ENCODE results near the gene PHOSPHO2.

PHOSPHO2 gene

DNA sequence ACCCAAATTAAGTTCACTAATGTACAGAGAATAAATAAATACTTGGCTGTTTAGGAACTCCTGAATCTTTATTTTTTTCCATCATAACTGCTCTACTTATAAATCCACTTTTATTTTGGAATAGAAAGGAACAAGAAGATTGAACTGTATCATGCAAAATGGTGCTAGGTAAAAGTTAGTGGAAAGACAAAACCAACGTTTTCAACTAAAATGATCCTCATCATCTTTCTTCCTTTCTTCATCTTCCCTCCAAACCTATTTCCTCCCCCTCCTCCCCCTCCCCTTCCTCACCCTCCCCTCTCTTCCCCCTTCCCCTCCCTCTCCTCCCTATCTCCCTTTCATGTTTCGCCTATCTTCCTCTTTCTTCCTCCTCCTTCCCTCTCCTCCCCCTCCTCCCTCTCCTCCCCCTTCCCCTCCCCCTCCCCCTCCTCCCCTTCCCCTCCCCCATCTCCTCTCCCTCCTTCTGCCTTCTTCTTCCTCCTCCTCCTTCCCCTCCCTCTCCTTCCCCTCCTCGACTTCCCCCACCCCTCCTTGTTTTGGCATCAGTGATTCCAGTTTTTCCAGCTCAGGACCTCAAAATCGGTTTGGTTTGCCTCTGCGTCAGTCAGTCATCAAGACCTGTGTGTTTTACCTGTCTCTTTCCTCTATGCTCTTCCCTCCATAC is 44.4 kb downstream of the PHOSPHO2 start:
- TF ChIP-seq, protein P1, sequence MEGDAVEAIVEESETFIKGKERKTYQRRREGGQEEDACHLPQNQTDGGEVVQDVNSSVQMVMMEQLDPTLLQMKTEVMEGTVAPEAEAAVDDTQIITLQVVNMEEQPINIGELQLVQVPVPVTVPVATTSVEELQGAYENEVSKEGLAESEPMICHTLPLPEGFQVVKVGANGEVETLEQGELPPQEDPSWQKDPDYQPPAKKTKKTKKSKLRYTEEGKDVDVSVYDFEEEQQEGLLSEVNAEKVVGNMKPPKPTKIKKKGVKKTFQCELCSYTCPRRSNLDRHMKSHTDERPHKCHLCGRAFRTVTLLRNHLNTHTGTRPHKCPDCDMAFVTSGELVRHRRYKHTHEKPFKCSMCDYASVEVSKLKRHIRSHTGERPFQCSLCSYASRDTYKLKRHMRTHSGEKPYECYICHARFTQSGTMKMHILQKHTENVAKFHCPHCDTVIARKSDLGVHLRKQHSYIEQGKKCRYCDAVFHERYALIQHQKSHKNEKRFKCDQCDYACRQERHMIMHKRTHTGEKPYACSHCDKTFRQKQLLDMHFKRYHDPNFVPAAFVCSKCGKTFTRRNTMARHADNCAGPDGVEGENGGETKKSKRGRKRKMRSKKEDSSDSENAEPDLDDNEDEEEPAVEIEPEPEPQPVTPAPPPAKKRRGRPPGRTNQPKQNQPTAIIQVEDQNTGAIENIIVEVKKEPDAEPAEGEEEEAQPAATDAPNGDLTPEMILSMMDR (IDR thresholded peaks at IDR 0.05), result no peak
- no peaks in the 10 kb centered on the region for H3K79me2 ChIP-seq
- H3K4me2 ChIP-seq (ENCODE audit: low read length), result no peak overlapping the region
- H3K36me3 ChIP-seq (ENCODE audit: control insufficient read depth, insufficient read depth, low read length), result no peaks in the 10 kb centered on the region
- no peak overlapping the region for H2AFZ ChIP-seq
- peaks cover 8% of the 10 kb centered on the region for H3K4me1 ChIP-seq
- no peak overlapping the region for H3K27ac ChIP-seq
- no peak overlapping the region for H3K9ac ChIP-seq
- H3K9me3 ChIP-seq (ENCODE audit: control insufficient read depth, low read length), result no peaks in the 10 kb centered on the region
- no peaks in the 10 kb centered on the region for H3K27me3 ChIP-seq (ENCODE audit: control insufficient read depth, insufficient read depth, low read length)
- no peak overlapping the region for H3K4me3 ChIP-seq (ENCODE audit: low read depth, low read length)

DNA sequence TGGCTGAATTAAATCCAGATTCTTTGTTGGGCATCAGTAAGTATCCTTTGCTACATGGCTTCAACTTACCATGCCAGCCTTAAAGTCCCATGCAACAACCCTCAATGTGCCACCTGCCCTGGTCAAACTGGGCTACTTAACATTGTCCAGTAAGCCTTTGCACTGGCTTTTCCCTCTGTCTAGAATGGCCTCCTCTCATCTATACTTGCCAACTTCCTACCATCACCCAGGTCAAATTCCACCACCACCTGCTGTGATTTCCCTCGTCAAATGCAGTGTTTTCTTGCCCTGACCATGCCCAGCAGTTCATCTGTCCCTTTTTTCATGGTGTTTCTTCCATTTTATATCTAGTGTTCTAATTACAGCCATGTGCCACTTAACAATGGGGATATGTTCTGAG is 45.1 kb downstream of the PHOSPHO2 start:
- H3K9me3 ChIP-seq (ENCODE audit: control insufficient read depth, low read length), result no peaks in the 10 kb centered on the region
- TF ChIP-seq, protein P1 (IDR thresholded peaks at IDR 0.05), result no peak
- H3K27me3 ChIP-seq (ENCODE audit: control insufficient read depth, insufficient read depth, low read length), result no peaks in the 10 kb centered on the region
- peaks cover 8% of the 10 kb centered on the region for H3K4me1 ChIP-seq
- H3K27ac ChIP-seq, result no peak overlapping the region
- no peak overlapping the region for H3K9ac ChIP-seq
- H2AFZ ChIP-seq, result no peak overlapping the region
- H3K36me3 ChIP-seq (ENCODE audit: control insufficient read depth, insufficient read depth, low read length), result no peaks in the 10 kb centered on the region
- H3K4me2 ChIP-seq (ENCODE audit: low read length), result no peak overlapping the region
- no peaks in the 10 kb centered on the region for H3K79me2 ChIP-seq
- H3K4me3 ChIP-seq (ENCODE audit: low read depth, low read length), result no peak overlapping the region

DNA sequence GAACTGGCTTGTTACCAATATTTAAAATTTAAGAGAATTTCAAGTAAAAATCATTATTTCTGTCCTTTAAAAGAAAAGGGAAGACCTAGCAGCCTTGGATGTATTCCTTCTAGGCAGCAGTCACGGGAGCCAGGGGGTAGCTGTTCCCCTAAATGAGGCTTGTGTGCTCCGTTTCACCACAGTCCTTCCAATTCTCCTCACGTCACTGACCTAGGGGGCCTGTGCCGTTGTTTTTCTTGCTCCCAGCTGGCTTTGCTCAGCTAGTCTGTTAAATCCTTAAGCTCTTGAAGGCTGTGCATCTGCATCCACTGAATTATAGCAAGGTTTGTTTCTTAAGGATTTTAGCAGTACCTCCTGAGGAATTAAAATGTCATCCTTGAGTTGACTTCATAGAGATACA is 49.3 kb downstream of the PHOSPHO2 start:
- Histone ChIP-seq H3K4me1 (no peaks in the 10 kb centered on the region), H3K9me3 (ENCODE audit: control insufficient read depth, low read length) (no peaks in the 10 kb centered on the region), H2AFZ (no peak overlapping the region), H3K36me3 (ENCODE audit: control insufficient read depth, insufficient read depth, low read length) (no peaks in the 10 kb centered on the region), H3K79me2 (no peaks in the 10 kb centered on the region), H3K4me2 (ENCODE audit: low read length) (no peak overlapping the region), H3K9ac (no peak overlapping the region), H3K4me3 (ENCODE audit: low read depth, low read length) (no peak overlapping the region), H3K27ac (no peak overlapping the region), H3K27me3 (ENCODE audit: control insufficient read depth, insufficient read depth, low read length) (no peaks in the 10 kb centered on the region)
- TF ChIP-seq, protein P1 (IDR thresholded peaks at IDR 0.05), result no peak

DNA sequence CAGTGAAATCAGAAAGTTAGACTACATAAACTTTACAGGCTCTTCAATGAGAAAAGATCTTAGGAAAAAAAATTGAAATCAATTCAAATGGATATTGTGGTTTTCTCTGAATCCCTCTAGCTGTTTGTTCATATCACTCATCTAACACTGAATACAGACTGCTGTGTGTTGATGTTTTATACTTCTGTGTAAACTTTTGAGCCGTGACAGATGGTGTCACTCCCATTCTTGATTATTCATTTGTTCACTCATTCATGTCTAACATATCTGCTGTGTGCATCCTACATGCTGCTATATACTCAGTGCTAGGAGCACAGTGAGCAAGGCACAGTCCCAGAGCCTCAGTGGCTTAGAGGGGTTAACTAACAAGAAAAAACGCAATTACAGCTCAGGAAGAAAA is 52.0 kb downstream of the PHOSPHO2 start:
- Histone ChIP-seq H3K79me2 (no peaks in the 10 kb centered on the region), H3K4me1 (no peaks in the 10 kb centered on the region), H3K4me2 (ENCODE audit: low read length) (no peak overlapping the region), H3K9ac (no peak overlapping the region), H3K9me3 (ENCODE audit: control insufficient read depth, low read length) (no peaks in the 10 kb centered on the region), H3K4me3 (ENCODE audit: low read depth, low read length) (no peak overlapping the region), H3K36me3 (ENCODE audit: control insufficient read depth, insufficient read depth, low read length) (no peaks in the 10 kb centered on the region), H3K27ac (no peak overlapping the region), H2AFZ (no peak overlapping the region), H3K27me3 (ENCODE audit: control insufficient read depth, insufficient read depth, low read length) (no peaks in the 10 kb centered on the region)
- TF ChIP-seq, protein P1 (IDR thresholded peaks at IDR 0.05), result no peak

DNA sequence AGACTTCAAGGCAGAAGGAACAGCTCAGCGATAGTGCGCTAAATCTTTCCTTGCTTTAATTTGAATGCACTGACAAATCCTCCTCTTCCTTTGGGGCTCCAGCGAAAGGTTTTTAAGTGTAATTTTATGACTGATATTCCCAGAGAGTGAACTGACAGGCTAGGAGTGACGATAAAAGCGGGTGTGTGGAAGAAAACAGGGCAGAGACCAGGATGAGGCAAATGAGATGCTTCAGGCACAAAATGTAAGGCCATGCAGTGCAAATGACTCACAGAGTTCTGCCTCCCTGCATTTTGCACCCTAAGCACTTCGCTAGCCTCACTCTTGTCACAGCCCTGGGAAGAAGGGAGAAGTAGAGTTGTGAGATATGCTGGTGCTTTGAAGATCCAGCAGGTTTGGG is 54.0 kb downstream of the PHOSPHO2 start:
- H3K27me3 ChIP-seq (ENCODE audit: control insufficient read depth, insufficient read depth, low read length), result no peaks in the 10 kb centered on the region
- H3K36me3 ChIP-seq (ENCODE audit: control insufficient read depth, insufficient read depth, low read length), result no peaks in the 10 kb centered on the region
- H3K9me3 ChIP-seq (ENCODE audit: control insufficient read depth, low read length), result no peaks in the 10 kb centered on the region
- no peaks in the 10 kb centered on the region for H3K79me2 ChIP-seq
- TF ChIP-seq, protein P1 (IDR thresholded peaks at IDR 0.05), result no peak
- H3K27ac ChIP-seq, result no peak overlapping the region
- H3K4me2 ChIP-seq (ENCODE audit: low read length), result no peak overlapping the region
- H2AFZ ChIP-seq, result no peak overlapping the region
- no peaks in the 10 kb centered on the region for H3K4me1 ChIP-seq
- H3K9ac ChIP-seq, result no peak overlapping the region
- no peak overlapping the region for H3K4me3 ChIP-seq (ENCODE audit: low read depth, low read length)

Data from parathyroid adenoma (tissue), 2 donors.